HG02763 (cell line): ENCODE measurements around the gene UQCR10.
"Not testable (repeated sequence)": the region's sequence is repeated elsewhere in the genome, so short reads cannot be mapped to it uniquely, and the experiment has no call there.

Experiments
- ATAC-seq: cut with Tn5 transposase; IDR thresholded peaks from one replicate; pipeline ENCODE4 v1.9.1; 2021; ENCODE audit warnings: mild to moderate bottlenecking, moderate library complexity; ENCODE audit not compliant: unreplicated experiment

UQCR10 gene

DNA sequence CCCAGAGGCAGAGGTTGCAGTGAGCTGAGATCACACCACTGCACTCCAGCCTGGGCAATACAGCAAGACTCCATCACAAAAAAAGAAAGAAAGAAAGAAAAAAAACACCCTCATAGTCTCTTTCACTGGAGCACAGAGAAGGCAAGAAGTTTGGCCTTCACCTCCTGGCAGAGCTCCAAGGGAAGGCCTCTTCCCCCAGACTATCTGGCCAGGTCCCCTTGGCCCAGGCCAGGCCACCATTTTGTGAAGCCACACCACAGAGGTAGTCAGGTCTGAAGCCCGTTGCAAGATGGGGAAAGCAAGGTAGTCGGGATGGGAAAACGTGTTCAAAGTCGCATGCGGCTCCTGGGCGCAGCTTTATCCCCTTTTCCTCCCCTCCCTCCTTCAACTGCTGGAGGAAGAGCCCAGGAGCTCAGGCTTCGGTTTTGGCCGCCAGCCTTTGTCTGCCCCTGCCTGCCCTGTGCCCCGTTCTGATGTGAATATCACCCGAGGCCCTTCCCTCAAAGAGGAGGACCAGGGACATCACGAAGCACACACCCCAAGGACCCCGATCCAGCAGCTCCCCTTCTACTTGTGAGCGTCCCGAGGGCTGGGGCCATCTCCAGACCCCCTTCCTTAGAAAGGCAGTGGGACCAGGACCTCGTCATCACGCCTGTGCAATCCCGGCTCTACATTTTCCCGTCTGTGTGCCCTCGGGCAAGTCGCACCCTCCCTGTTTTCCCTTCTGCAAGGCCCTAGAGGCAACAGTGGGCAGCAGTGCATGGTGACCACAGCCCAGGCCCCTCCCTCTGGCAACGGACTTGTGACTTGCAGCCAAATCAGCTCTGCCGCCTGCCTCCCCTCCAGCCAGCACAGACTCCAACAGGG lies 29.7 kb upstream of the UQCR10 start:
- ATAC-seq = no peak

- no peak for ATAC-seq
These were observed 28.9 kb upstream of the UQCR10 start for GRCh38 chr22:29738118-29738815.

GRCh38 chr22:29739346-29739875 lies 27.8 kb upstream of the UQCR10 start:
- ATAC-seq = no peak

GRCh38 chr22:29740216-29740615 lies 27.0 kb upstream of the UQCR10 start:
- no peak for ATAC-seq

GRCh38 chr22:29741926-29742325 lies 25.2 kb upstream of the UQCR10 start:
- no peak for ATAC-seq

GRCh38 chr22:29742326-29742725 lies 24.8 kb upstream of the UQCR10 start:
- no peak for ATAC-seq

DNA sequence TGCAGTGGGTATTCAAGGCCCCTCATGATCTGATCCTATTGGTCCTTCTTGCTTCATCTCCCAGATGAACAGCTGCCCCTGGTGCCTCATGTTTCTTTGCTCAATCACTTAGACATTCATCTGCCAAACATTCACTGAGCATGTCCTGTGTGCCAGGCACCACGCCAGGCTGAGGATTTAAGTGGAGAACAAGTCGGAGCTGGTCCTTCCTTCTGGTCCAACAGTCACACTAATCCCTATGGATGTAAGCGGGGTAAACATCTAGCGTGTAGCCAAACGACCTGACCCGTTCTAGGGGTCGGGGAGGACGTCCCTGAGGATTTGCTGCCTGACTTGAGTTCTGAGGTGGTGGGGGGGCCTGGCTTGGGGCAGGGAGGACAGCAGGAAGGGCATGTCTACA lies 22.3 kb upstream of the UQCR10 start:
- ATAC-seq = no peak

DNA sequence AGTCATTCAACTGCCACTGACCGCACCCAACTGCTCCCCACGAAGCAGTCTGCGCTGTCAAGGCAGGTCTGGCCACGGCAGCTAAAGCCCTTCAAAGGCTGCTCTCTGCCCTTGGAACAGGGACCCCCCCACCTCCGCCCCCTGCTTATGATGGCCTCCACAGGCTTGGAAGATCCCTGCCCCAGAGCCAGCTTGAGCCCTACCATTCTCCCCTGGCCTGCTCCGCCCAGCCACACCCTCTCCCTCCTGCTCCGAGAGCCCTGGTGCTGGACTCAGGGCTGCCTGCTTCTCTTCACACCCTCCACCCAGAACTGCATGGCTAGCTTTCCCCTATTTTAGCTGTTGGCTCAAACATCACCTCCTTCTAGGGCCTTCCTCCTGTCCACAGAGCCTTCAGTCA lies 19.3 kb upstream of the UQCR10 start:
- ATAC-seq = no peak

- no peak for ATAC-seq
These were observed 18.8 kb upstream of the UQCR10 start for GRCh38 chr22:29748248-29748893.

DNA sequence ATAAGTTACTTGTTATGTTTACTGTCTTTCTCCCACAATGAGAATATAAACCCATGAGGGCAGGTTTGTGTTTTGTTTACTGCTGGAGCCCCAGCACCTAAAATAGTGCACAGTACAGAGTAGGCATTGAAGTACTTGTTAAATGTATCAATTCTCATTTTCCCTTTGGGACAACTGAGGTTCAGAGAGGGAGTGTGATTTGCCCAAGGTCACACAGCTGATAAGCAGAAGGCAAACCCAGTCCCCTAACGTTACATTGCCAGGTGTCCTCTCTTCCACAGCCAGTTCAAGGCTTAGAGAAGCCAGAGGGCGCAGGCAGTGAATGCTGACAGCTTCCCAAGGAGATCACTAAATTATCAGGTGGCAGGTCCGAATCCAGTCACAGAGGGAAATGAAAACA lies 17.1 kb upstream of the UQCR10 start:
- ATAC-seq = no peak

GRCh38 chr22:29750559-29751538 lies 16.3 kb upstream of the UQCR10 start:
- ATAC-seq = no peak

DNA sequence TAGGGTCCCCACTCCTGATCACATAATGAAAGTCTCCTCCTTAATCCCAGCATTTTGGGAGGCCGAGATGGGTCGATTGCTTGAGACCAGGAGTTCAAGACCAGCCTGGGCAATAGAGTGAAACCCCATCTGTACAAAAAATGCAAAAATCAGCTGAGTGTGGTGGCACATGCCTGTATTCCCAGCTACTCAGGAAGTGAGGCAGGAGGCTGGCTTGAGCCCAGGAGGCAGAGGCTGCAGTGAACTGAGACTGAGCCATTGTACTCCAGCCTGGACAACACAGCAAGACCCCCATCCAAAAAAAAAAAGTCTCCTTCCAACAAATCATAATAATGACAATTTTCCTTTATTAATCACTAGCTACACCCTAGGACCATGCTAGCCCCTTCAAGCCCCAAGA lies 15.5 kb upstream of the UQCR10 start:
- ATAC-seq = no peak

GRCh38 chr22:29753808-29754657 lies 13.1 kb upstream of the UQCR10 start:
- no peak for ATAC-seq

DNA sequence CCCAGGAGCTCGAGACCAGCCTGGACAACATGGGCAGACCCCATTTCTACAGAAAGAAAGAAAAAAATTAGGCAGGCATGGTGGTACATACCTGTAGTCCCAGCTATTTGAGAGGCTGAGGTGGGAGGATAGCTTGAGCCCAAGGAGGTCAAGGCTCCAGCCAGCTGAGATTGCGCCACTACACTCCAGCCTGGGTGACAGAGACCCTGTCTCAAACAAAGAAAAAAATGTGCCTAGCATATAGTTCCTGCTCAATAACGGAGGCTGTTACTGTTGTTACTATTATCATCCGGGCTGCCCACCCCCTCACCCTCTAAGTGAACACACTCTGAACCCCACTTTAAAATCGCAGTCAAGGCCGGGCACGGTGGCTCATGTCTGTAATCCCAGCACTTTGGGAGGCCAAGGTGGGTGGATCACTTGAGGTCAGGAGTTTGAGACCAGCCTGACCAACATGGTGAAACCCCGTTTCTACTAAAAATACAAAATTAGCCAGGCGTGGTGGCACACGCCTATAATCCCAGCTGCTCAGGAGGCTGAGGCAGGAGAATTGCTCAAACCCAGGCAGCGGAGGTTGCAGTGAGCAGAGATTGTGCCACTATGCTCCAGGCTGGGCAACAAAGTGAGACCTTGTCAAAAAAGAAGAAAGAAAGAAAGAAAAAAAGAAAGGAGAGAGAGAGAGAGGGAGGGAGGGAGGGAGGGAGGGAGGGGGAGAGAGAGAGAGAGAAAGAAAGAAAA lies 12.3 kb upstream of the UQCR10 start:
- not testable (repeated sequence) for ATAC-seq

GRCh38 chr22:29755889-29756288 lies 11.3 kb upstream of the UQCR10 start:
- ATAC-seq = no peak

DNA sequence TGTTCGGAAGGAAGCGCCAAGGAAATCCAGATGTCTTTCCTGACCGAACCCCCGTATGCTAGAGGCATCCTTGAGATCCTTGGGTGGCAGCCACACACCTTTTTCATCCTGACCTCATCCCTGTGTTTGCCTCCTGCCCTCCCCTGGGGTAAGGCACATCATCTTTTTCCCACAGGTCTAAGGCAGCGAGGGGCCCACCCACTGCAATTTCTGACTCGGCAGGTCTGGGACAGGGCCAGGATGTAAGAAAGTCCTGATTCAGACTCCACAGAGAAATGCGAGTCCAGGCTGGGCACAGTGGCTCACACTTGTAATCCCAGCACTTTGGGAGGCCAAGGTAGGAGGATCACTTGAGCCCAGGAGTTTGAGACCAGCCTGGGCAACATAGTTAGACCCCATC lies 10.8 kb upstream of the UQCR10 start:
- no peak for ATAC-seq

GRCh38 chr22:29757096-29757495 lies 10.1 kb upstream of the UQCR10 start:
- ATAC-seq = no peak

DNA sequence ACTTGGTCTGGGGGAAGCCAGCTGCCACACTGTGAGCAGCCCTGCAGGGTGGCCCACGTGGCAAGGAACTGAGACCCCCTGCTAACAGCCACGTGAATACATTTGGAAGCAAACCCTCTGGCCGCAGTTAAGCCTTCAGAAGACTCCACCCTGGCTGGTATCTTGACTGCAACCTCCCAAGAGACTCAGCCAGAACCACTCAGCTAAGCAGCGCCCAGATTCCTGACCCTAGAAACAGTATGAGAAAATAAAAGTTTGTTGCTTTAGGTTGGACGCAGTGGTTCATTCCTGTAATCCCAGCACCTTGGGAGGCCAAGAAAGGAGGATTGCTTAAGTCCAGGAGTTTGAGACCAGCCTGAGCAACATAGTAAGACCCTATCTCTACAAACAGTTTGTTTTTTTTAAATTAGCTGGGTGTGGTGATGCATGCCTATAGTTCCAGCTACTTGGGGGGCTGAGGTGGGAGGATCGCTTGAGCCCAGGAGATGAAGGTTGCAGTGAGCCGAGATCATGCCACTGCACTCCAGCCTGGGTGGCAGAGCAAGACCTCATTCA lies 9.0 kb upstream of the UQCR10 start:
- ATAC-seq = no peak
